Stimulated activated CD4-positive, alpha-beta T cell treated with anti-CD3 and anti-CD28 coated beads, Interleukin-12 subunit alpha, Interleukin-12 subunit beta, amount 100 ng/mL, for 4 hours (primary cell): ENCODE measurements around the gene SCGB1A1.

Experiments
- DNase-seq: peaks from one replicate; pipeline ENCODE4 v3.0.0-alpha.2; 2020

The SCGB1A1 gene

GRCh38 chr11:62451241-62451621, 32.4 kb downstream of the SCGB1A1 start:
- DNase-seq: no peak

- DNase-seq: no peak
Observed at GRCh38 chr11:62452261-62452660, 33.4 kb downstream of the SCGB1A1 start.

- DNase-seq: no peak
Observed at GRCh38 chr11:62452839-62453468, 34.1 kb downstream of the SCGB1A1 start.

GRCh38 chr11:62456630-62457029, 37.8 kb downstream of the SCGB1A1 start:
- no peak for DNase-seq

- DNase-seq: no peak
Observed at GRCh38 chr11:62457478-62457877, 38.6 kb downstream of the SCGB1A1 start.

- no peak for DNase-seq
Observed at GRCh38 chr11:62458212-62459002, 39.6 kb downstream of the SCGB1A1 start.

GRCh38 chr11:62459080-62459479, 40.2 kb downstream of the SCGB1A1 start:
- DNase-seq: no peak

GRCh38 chr11:62461740-62462507, 43.1 kb downstream of the SCGB1A1 start:
- DNase-seq: no peak

GRCh38 chr11:62462508-62462892, 43.7 kb downstream of the SCGB1A1 start:
- no peak for DNase-seq

- no peak for DNase-seq
Observed at GRCh38 chr11:62463121-62463542, 44.3 kb downstream of the SCGB1A1 start.

- DNase-seq: no peak
Observed at GRCh38 chr11:62464655-62465054, 45.8 kb downstream of the SCGB1A1 start.

GRCh38 chr11:62466444-62466843, 47.6 kb downstream of the SCGB1A1 start:
- no peak for DNase-seq

GRCh38 chr11:62468577-62468976, 49.7 kb downstream of the SCGB1A1 start:
- no peak for DNase-seq

- no peak for DNase-seq
Observed at GRCh38 chr11:62471603-62472002, 52.8 kb downstream of the SCGB1A1 start.

- DNase-seq: no peak
Observed at GRCh38 chr11:62472063-62472884, 53.4 kb downstream of the SCGB1A1 start.
